A549 (cell line): ENCODE results near the gene ACTMAP. TPM values are rescaled to one million over a fixed set of nuclear protein-coding genes. Genes with fewer than 3 reads are reported as not detected.

ENCODE experiments used
- ATAC-seq, 2 experiments: fragments of 200-7000 bp in 1 of 2; fragments of >200 bp in 1 of 2; cut with Nextera tagmentation in 1 of 2; cut with Tn5 transposase in 1 of 2; 3 replicates each; pipeline versions ENCODE4 v1.8.0 to v1.9.1; 2018 to 2020; ENCODE audit warnings: mild to moderate bottlenecking in 1 of 2, moderate library complexity in 1 of 2
- CTCF ChIA-PET: fragments of 300-600 bp; sonication (Branson Sonifier 250); formaldehyde crosslinking; extraction: SDS; loops from one replicate; lab custom pipeline; 2021; ENCODE audit warnings: antibody characterized with exemption, inconsistent platforms; lab: Yijun Ruan, JAX
- POLR2A ChIA-PET: fragments of 350-600 bp; formaldehyde crosslinking; extraction: SDS; loops from one replicate; lab custom pipeline; 2021; ENCODE audit warnings: antibody characterized with exemption, inconsistent platforms; lab: Yijun Ruan, JAX
- DNase-seq, 2 experiments: peaks; one replicate each; pipeline versions ENCODE4 v3.0.0 to v3.0.0-alpha.2; 2011 to 2016; ENCODE audit warnings: low read depth in 1 of 2, low spot score in 1 of 2
- FAIRE-seq: peaks from 2 replicates; lab custom pipeline; 2011; peaks lifted over from hg19 to GRCh38; lab: Jason Lieb, UNC
- H3K27ac ChIP-seq, 2 experiments: fragments of >200 bp; sonication (Bioruptor Twin); formaldehyde crosslinking; 3 replicates each; pipeline ENCODE4 v1.5.1; 2016 to 2017
- H3K4me1 ChIP-seq: fragments of >200 bp; sonication (Bioruptor Twin); formaldehyde crosslinking; 3 replicates; pipeline ENCODE4 v1.6.1; 2016
- H3K4me2 ChIP-seq: fragments of >200 bp; sonication (Bioruptor Twin); formaldehyde crosslinking; 3 replicates; pipeline ENCODE4 v1.6.1; 2016
- H3K4me3 ChIP-seq: fragments of >200 bp; sonication (Bioruptor Twin); formaldehyde crosslinking; 3 replicates; pipeline ENCODE4 v1.5.1; 2016
- H3K9me3 ChIP-seq: fragments of >200 bp; sonication (Bioruptor Twin); formaldehyde crosslinking; 3 replicates; pipeline ENCODE4 v1.6.1; 2016
- CHD2 ChIP-seq: fragments of 150-350 bp; IDR thresholded peaks from 2 replicates; pipeline ENCODE4 v1.6.1; 2014; ENCODE audit warnings: low read length; ENCODE audit not compliant: partially characterized antibody
- EP300 ChIP-seq, 2 experiments: fragments of >200 bp; sonication (Bioruptor Twin); formaldehyde crosslinking; IDR thresholded peaks; 2 replicates in 1 of 2; 3 replicates in 1 of 2; pipeline ENCODE4 v1.6.1; 2016 to 2017
- FOSL2 ChIP-seq, 2 experiments: fragments of 450-650 bp in 1 of 2; fragments of >200 bp in 1 of 2; sonication (Bioruptor Twin) in 1 of 2; formaldehyde crosslinking; IDR thresholded peaks; 2 replicates each; pipeline versions ENCODE4 v1.5.0 to v1.6.1; 2016 to 2020; ENCODE audit warnings: mild to moderate bottlenecking in 1 of 2, moderate library complexity in 1 of 2
- FOXS1 ChIP-seq: fragments of 250-450 bp; sonication (Bioruptor Pico); IDR thresholded peaks from 2 replicates; pipeline ENCODE4 v1.5.0; 2020; ENCODE audit warnings: mild to moderate bottlenecking, moderate library complexity
- HEYL ChIP-seq: fragments of 250-450 bp; sonication (Bioruptor Pico); IDR thresholded peaks from 2 replicates; pipeline ENCODE4 v1.8.0; 2021; ENCODE audit warnings: mild to moderate bottlenecking, moderate library complexity
- HOXA7 ChIP-seq: fragments of 250-450 bp; sonication (Bioruptor Pico); IDR thresholded peaks from 2 replicates; pipeline ENCODE4 v1.5.0; 2020; ENCODE audit warnings: mild to moderate bottlenecking, moderate library complexity
- HOXB5 ChIP-seq: fragments of 250-450 bp; sonication (Bioruptor Pico); IDR thresholded peaks from 2 replicates; pipeline ENCODE4 v1.5.0; 2020; ENCODE audit warnings: mild to moderate bottlenecking, moderate library complexity
- JUN ChIP-seq, 2 experiments: fragments of >200 bp; sonication (Bioruptor Twin); formaldehyde crosslinking; IDR thresholded peaks; 2 replicates in 1 of 2; 3 replicates in 1 of 2; pipeline ENCODE4 v1.6.1; 2016 to 2017
- MAZ ChIP-seq: fragments of 150-350 bp; IDR thresholded peaks from 2 replicates; pipeline ENCODE4 v1.6.1; 2014; ENCODE audit warnings: antibody characterized with exemption, low read depth, low read length, borderline replicate concordance
- MYC ChIP-seq: IDR thresholded peaks from 2 replicates; pipeline ENCODE4 v1.6.1; 2012; ENCODE audit warnings: mild to moderate bottlenecking, inconsistent platforms, low read length, improper control_type of control experiment, borderline replicate concordance
- PHF8 ChIP-seq: fragments of 200-600 bp; sonication (generic); IDR thresholded peaks from 2 replicates; pipeline ENCODE4 v1.6.1; 2016; ENCODE audit warnings: low read depth, mild to moderate bottlenecking, antibody characterized with exemption, moderate library complexity, borderline replicate concordance
- POLR2A ChIP-seq: IDR thresholded peaks from 2 replicates; pipeline ENCODE4 v1.6.1; 2012; ENCODE audit warnings: mild to moderate bottlenecking, low read length
- POLR2AphosphoS2 ChIP-seq: conservative IDR thresholded peaks from 2 replicates; pipeline ENCODE4 v1.6.1; 2012; ENCODE audit warnings: low read length, improper control_type of control experiment, inconsistent platforms
- RFX5 ChIP-seq: fragments of 450-650 bp; IDR thresholded peaks from 2 replicates; pipeline ENCODE4 v1.7.1; 2014; ENCODE audit warnings: antibody characterized with exemption, mild to moderate bottlenecking, moderate library complexity
- SMC3 ChIP-seq: fragments of >200 bp; sonication (Bioruptor Twin); formaldehyde crosslinking; IDR thresholded peaks from 3 replicates; pipeline ENCODE4 v1.6.1; 2018; ENCODE audit warnings: inconsistent platforms
- SREBF2 ChIP-seq: fragments of 450-650 bp; IDR thresholded peaks from 2 replicates; pipeline ENCODE4 v1.6.1; 2014; ENCODE audit warnings: mild to moderate bottlenecking, moderate library complexity
- TFCP2L1 ChIP-seq: fragments of 250-450 bp; sonication (Bioruptor Pico); IDR thresholded peaks from 2 replicates; pipeline ENCODE4 v1.5.0; 2021; ENCODE audit warnings: mild to moderate bottlenecking
- WGBS: methylation state at CpG from one replicate; pipeline ENCODE4 v1.1.6; 2017; ENCODE audit errors: missing lambda C conversion rate; 5-methylcytosine and 5-hydroxymethylcytosine counted together
- polyA plus RNA-seq, 4 experiments: library from polyadenylated mRNA; depleted of rRNA in 3 of 4; stranded (reverse); fragments of >200 nt; fragmentation: RNase III in 1 of 4; extraction: RNeasy Plus Mini Kit Qiagen cat#74134 plus additional on column Dnase treatment in 1 of 4; gene quantifications; 2 replicates in 3 of 4; 3 replicates in 1 of 4; pipeline ENCODE4 v1.2.3, GENCODE V29; 2011 to 2017
- TF ChIP-seq, protein P1 (sequence below): IDR thresholded peaks from 2 replicates; pipeline ENCODE4 v1.6.1; 2012
- TF ChIP-seq, protein P2 (sequence below): fragments of 450-650 bp; IDR thresholded peaks from 2 replicates; pipeline ENCODE4 v1.6.1; 2014; ENCODE audit warnings: antibody characterized with exemption
- TF ChIP-seq, protein P3 (sequence below): fragments of >200 bp; sonication (Bioruptor Twin); formaldehyde crosslinking; IDR thresholded peaks from 3 replicates; pipeline ENCODE4 v1.6.1; 2016
- TF ChIP-seq, protein P4 (sequence below): IDR thresholded peaks from 2 replicates; pipeline ENCODE4 v1.6.1; 2012; ENCODE audit warnings: low read depth, borderline replicate concordance

ACTMAP gene
- polyA plus RNA-seq, 2 of the 4 experiments (the other 2 are of a cell fraction): 7.8 to 14.8 TPM

DNA sequence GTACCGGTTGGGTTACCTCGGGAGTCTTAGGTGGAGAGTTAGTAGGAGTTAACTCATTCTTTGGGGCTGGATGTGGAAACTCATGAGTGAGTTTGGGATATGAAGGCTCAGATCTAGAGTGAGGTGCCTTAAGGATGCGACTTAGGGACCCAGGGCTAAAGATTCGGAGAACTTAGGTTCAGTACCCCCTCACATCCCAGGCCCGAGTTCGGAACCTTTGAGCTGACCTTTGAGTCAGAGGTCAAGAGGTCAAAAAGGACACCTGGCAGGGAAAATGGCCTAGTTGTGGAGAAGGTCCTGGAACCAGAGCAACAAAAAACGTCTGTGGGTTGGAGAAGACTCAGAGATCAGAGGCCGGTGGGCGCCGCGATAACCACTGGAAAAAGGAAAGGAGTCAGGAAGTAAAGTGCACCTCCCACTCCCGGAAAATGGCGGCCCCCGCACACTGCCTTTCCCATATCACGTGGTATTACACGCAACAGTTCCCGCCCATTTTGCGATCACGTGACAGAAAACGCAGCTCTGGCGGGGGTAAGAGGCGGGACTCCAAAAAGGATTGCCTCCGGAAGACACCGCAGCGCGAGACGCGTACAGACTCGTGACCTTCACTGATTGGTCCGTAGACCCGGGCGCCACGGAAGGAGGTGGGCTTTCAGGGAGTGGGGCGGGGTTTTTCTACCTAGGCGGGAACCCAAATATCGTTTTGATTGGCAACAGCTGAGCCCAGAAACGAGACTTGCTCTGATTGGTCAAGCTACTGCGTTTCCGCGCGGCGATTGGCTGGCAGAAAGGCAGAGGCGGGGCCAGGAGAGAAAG is at the start of gene ACTMAP (continued):
- TF ChIP-seq, protein P1, sequence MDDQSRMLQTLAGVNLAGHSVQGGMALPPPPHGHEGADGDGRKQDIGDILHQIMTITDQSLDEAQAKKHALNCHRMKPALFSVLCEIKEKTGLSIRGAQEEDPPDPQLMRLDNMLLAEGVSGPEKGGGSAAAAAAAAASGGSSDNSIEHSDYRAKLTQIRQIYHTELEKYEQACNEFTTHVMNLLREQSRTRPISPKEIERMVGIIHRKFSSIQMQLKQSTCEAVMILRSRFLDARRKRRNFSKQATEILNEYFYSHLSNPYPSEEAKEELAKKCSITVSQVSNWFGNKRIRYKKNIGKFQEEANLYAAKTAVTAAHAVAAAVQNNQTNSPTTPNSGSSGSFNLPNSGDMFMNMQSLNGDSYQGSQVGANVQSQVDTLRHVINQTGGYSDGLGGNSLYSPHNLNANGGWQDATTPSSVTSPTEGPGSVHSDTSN: peak; percentile 82
- peak; percentile 98 for TF ChIP-seq RFX5
- TF ChIP-seq HOXB5 (CRISPR knock-in tag): peak; percentile 96
- TF ChIP-seq, protein P2, sequence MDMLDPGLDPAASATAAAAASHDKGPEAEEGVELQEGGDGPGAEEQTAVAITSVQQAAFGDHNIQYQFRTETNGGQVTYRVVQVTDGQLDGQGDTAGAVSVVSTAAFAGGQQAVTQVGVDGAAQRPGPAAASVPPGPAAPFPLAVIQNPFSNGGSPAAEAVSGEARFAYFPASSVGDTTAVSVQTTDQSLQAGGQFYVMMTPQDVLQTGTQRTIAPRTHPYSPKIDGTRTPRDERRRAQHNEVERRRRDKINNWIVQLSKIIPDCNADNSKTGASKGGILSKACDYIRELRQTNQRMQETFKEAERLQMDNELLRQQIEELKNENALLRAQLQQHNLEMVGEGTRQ: peak; percentile 100
- no peak for TF ChIP-seq FOSL2 (IDR thresholded peaks at IDR 0.05)
- peak; percentile 81 for TF ChIP-seq FOSL2 (CRISPR knock-in tag; IDR thresholded peaks at IDR 0.05)

DNA sequence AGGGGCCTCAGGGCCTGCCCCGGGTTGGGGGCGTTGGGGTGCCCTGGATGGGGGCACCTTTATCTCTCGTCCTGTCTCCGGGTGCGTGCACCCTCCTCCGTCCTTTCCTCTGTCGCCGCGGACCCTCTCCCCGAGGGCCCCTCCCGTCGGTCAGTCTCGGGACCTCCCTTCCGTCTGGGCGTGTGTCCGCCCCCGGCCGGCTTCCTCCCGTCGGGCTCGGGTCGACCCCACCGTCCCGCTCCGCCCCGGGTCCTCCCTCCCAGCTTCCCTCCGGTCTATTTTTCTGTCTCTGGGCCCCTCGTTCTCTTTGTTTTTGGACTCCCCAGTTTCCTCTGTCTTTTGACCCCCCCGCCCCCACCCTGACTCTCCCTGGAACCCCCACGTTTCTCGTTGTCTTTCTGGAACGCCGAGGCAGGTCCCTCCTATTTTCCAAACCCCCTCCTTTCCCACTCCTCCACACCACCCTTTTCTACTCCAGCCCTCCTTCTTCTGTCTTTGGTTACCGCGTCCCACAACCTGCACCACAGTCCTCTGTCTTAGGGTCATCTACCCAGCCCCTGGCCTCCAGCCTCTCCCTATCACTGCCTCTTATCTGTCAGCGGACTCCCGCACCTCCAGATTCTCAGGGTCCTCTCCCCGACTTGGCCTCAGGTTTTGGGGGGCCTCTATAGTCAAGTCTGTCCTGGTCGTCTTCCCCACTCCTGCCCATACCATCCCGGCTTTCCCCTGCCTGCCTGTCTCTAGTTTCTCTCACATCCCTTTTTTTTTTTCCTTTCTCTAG is 49.5 kb upstream of the ACTMAP start:
- FAIRE-seq (no peak), DNase-seq (no peak), ATAC-seq (peak; percentile 3 to 11; a peak in 5 of 6 replicates)
- CTCF ChIA-PET: interaction anchor here (0.6 to 15.7 kb wide), 9 partner anchors 11 to 345 kb away, joined by 4 to 162 read pairs (median 13); partner anchors contain the start of gene RAB4B
- POLR2A ChIA-PET: interaction anchor here (1.0 to 2.3 kb wide), 8 partner anchors 8 to 464 kb away, joined by 3 to 76 read pairs (median 12); partner anchors contain the start of genes ACTMAP, HNRNPUL1, RAB4B and SNRPA
- Histone ChIP-seq H3K4me3 (peak overlapping the region; percentile 84), H3K27ac (peak overlapping the region; percentile 95 to 96), H3K4me2 (peak overlapping the region; percentile 96), H3K4me1 (peaks cover 55% of the 10 kb centered on the region), H3K9me3 (no peaks in the 10 kb centered on the region)
- TF ChIP-seq MYC: no peak
- TF ChIP-seq PHF8: peak; percentile 32; the same call in 1 of the 2 replicates
- peak; percentile 80; the same call in 1 of the 2 replicates for TF ChIP-seq TFCP2L1
- TF ChIP-seq JUN (IDR thresholded peaks at IDR 0.05): peak in 1 of 2 experiments; percentile 65; a peak in 2 of 5 replicates
- 0 out of 3 replicates have a peak, but pooled peaks have one; percentile 1 for TF ChIP-seq SMC3
- no peak for TF ChIP-seq FOXS1
- TF ChIP-seq, protein P1: peak; percentile 2; the same call in 1 of the 2 replicates
- WGBS: 9% methylated on average over 37 of the region's 40 CpGs

DNA sequence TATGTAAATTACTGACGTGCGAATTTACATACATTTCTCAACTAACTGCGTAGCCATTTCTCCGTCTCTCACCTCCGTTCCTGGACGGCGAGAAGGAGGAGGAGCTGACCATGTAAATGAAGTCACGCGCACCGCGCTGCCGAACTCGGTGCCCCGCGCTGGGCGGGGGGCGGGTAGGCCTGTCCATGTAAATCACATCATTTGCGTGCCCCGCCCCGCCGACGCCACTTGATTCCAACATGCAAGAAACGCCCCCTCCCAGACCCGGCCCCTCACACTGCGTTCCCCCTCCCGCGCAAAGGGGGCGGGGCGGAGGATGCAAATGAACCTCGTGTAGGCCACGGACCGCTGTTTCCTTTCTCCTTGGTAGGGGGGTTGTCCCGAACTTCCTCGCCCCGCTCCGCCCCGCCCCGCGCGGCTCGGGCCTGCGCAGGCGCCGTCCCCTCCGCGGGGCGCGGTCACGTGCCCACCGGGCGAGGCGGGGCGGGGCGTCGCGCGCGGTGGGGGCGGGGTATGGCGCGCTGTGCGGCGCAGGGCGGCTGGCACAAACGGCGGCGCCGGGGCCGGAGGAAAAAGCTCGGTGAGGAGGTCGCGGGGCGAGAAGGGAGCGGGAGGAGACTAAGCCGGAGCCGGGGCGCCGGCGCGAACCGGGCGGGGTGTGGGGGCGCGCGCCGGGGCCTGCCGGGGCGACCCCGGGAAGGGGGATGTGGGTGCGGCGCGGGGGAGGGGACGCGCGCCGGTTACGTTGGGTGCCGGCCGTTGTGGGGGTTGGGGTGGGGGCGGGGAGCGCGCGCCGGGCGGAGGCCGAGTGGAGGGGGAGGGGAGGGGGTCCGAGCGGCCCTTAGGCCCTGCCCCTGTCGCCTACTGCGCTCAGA is 48.6 kb upstream of the ACTMAP start, which contains the start of gene EGLN2:
Gene EGLN2, plus strand, starts transcription at position 509 of the 875 bp plus-strand sequence. CDS start 1,382 bp downstream, outside the sequence.
- DNase-seq (peak; percentile 99 to 100), ATAC-seq (peak; percentile 86 to 92), FAIRE-seq (peak; percentile 95)
- 2% methylated on average over 59 of the region's 110 CpGs for WGBS
- H3K9me3 ChIP-seq: no peaks in the 10 kb centered on the region
- POLR2A ChIA-PET: interaction anchor here (0.6 to 2.3 kb wide), 22 partner anchors 9 to 465 kb away, joined by 3 to 76 read pairs (median 4); partner anchors contain the start of genes ACTMAP, C19orf47, COQ8B and HNRNPUL1
- CTCF ChIA-PET: interaction anchor here (0.6 to 15.7 kb wide), 35 partner anchors 8 to 467 kb away, joined by 3 to 162 read pairs (median 5); partner anchors contain the start of genes ACTMAP, COQ8B, RAB4B and SNRPA
- peak within 1 kb of the TSS; percentile 84 for H3K4me3 ChIP-seq
- peak within 1 kb of the TSS; percentile 95 to 96 for H3K27ac ChIP-seq
- H3K4me2 ChIP-seq: peak within 1 kb of the TSS; percentile 96
- H3K4me1 ChIP-seq: peaks cover 47% of the 10 kb centered on the region
- TF ChIP-seq, protein P3, sequence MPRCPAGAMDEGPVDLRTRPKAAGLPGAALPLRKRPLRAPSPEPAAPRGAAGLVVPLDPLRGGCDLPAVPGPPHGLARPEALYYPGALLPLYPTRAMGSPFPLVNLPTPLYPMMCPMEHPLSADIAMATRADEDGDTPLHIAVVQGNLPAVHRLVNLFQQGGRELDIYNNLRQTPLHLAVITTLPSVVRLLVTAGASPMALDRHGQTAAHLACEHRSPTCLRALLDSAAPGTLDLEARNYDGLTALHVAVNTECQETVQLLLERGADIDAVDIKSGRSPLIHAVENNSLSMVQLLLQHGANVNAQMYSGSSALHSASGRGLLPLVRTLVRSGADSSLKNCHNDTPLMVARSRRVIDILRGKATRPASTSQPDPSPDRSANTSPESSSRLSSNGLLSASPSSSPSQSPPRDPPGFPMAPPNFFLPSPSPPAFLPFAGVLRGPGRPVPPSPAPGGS: peak; percentile 62; the same call in 2 of the 3 replicates
- TF ChIP-seq CHD2 (peak; percentile 59), POLR2A (peak; percentile 81), SREBF2 (no peak), HOXA7 (CRISPR knock-in tag) (no peak), HEYL (CRISPR knock-in tag) (no peak), PHF8 (peak; percentile 48), EP300 (IDR thresholded peaks at IDR 0.05) (peak in 1 of 2 experiments; percentile 32; a peak in 1 of 5 replicates), MAZ (peak; percentile 97), SMC3 (peak; percentile 11; the same call in 1 of the 3 replicates), RFX5 (peak; percentile 79; the same call in 1 of the 2 replicates), MYC (peak; percentile 55; the same call in 1 of the 2 replicates), POLR2AphosphoS2 (no peak), JUN (IDR thresholded peaks at IDR 0.05) (peak; percentile 80 to 96; a peak in 3 of 5 replicates)
- TF ChIP-seq, protein P4, sequence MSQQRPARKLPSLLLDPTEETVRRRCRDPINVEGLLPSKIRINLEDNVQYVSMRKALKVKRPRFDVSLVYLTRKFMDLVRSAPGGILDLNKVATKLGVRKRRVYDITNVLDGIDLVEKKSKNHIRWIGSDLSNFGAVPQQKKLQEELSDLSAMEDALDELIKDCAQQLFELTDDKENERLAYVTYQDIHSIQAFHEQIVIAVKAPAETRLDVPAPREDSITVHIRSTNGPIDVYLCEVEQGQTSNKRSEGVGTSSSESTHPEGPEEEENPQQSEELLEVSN: peak; percentile 10; the same call in 1 of the 2 replicates
- TF ChIP-seq, protein P2: peak; percentile 83
